ENCODE data around the gene ABLIM1. TPM values are rescaled to one million over a fixed set of nuclear protein-coding genes. Genes with fewer than 3 reads are reported as not detected.

ABLIM1 gene
- total RNA-seq, 2 donors from 2014 or later = 79.4 to 123 TPM

- intact Hi-C loops (cut with DNase I) = loop anchor here in 1 of 2 donors (10.0 kb wide), 1 partner anchor 54 kb away; no protein-coding TSS in a partner anchor
- no peak for DNase-seq (ENCODE audit: low spot score)
Measured at GRCh38 chr10:114631090-114631665, 26.9 kb downstream of the ABLIM1 start.

GRCh38 chr10:114629824-114630730 lies 28.0 kb downstream of the ABLIM1 start:
- intact Hi-C loops (cut with DNase I) = loop anchor here in 1 of 2 donors (10.0 kb wide), 1 partner anchor 55 kb away; no protein-coding TSS in a partner anchor
- DNase-seq (ENCODE audit: low spot score) = no peak

- no peak for DNase-seq (ENCODE audit: low spot score)
- intact Hi-C loops (cut with DNase I) = no loop called here
Measured at GRCh38 chr10:114629083-114629823, 28.8 kb downstream of the ABLIM1 start.

GRCh38 chr10:114628106-114628505 lies 30.0 kb downstream of the ABLIM1 start:
- intact Hi-C loops (cut with DNase I) = no loop called here

GRCh38 chr10:114626841-114627240 lies 31.2 kb downstream of the ABLIM1 start:
- DNase-seq (ENCODE audit: low spot score) = no peak
- intact Hi-C loops (cut with DNase I) = no loop called here

More at GRCh38 chr10:114628106-114628505, 30.0 kb downstream of the ABLIM1 start:
- no peak for DNase-seq (ENCODE audit: low spot score)

GRCh38 chr10:114624951-114625780 lies 32.9 kb downstream of the ABLIM1 start:
- no peak for DNase-seq (ENCODE audit: low spot score)
- intact Hi-C loops (cut with DNase I) = no loop called here

- DNase-seq (ENCODE audit: low spot score) = no peak
- intact Hi-C loops (cut with DNase I) = no loop called here
Measured at GRCh38 chr10:114624422-114624821, 33.7 kb downstream of the ABLIM1 start.

- intact Hi-C loops (cut with DNase I) = no loop called here
Measured at GRCh38 chr10:114623661-114624294, 34.3 kb downstream of the ABLIM1 start.

GRCh38 chr10:114623155-114623554 lies 34.9 kb downstream of the ABLIM1 start:
- DNase-seq (ENCODE audit: low spot score) = no peak
- intact Hi-C loops (cut with DNase I) = no loop called here

More at GRCh38 chr10:114623661-114624294, 34.3 kb downstream of the ABLIM1 start:
- DNase-seq (ENCODE audit: low spot score) = no peak

- intact Hi-C loops (cut with DNase I) = no loop called here
- DNase-seq (ENCODE audit: low spot score) = no peak
Measured at GRCh38 chr10:114618722-114619121, 39.4 kb downstream of the ABLIM1 start.

GRCh38 chr10:114616516-114616915 lies 41.6 kb downstream of the ABLIM1 start:
- intact Hi-C loops (cut with DNase I) = no loop called here
- no peak for DNase-seq (ENCODE audit: low spot score)

- intact Hi-C loops (cut with DNase I) = no loop called here
- DNase-seq (ENCODE audit: low spot score) = no peak
Measured at GRCh38 chr10:114616103-114616502, 42.0 kb downstream of the ABLIM1 start.

GRCh38 chr10:114615600-114616007 lies 42.5 kb downstream of the ABLIM1 start:
- no peak for DNase-seq (ENCODE audit: low spot score)
- intact Hi-C loops (cut with DNase I) = no loop called here

- no peak for DNase-seq (ENCODE audit: low spot score)
- intact Hi-C loops (cut with DNase I) = no loop called here
Measured at GRCh38 chr10:114613237-114613979, 44.7 kb downstream of the ABLIM1 start.

- intact Hi-C loops (cut with DNase I) = no loop called here
- DNase-seq (ENCODE audit: low spot score) = no peak
Measured at GRCh38 chr10:114611617-114612016, 46.5 kb downstream of the ABLIM1 start.

- DNase-seq (ENCODE audit: low spot score) = no peak
- intact Hi-C loops (cut with DNase I) = no loop called here
Measured at GRCh38 chr10:114609518-114610426, 48.3 kb downstream of the ABLIM1 start.
